OCI-LY7 (cell line): ENCODE results near the gene GTF2IRD1. TPM values are rescaled to one million over a fixed set of nuclear protein-coding genes. Genes with fewer than 3 reads are reported as not detected.
"Not testable (repeated sequence)": the region's sequence is repeated elsewhere in the genome, so short reads cannot be mapped to it uniquely, and the experiment has no call there.

Experiments used
- BruUV-seq: library from RNA; stranded (reverse); fragments of 400-500 nt; replicated peaks from 2 replicates; lab custom pipeline; 2021; lab: Mats Ljungman, UMichigan
- CTCF ChIA-PET: fragments of 300-600 bp; sonication (Branson Sonifier 250); formaldehyde crosslinking; loops from one replicate; lab custom pipeline; 2022; ENCODE audit warnings: antibody characterized with exemption; ENCODE audit not compliant: unreplicated experiment; lab: Charles Lee
- POLR2A ChIA-PET: fragments of 300-600 bp; sonication (Branson Sonifier 250); formaldehyde crosslinking; loops from one replicate; lab custom pipeline; 2022; ENCODE audit warnings: antibody characterized with exemption; lab: Charles Lee
- DNase-seq: peaks from one replicate; pipeline ENCODE4 v3.0.0-alpha.2; 2015; ENCODE audit warnings: low spot score
- H2AFZ ChIP-seq: fragments of 200-600 bp; sonication (generic), shearing (Covaris generic); 2 replicates; pipeline ENCODE4 v1.6.1; 2014; ENCODE audit warnings: mild to moderate bottlenecking, antibody characterized with exemption, low read length, moderate library complexity
- H3K27ac ChIP-seq: fragments of 200-600 bp; sonication (generic); 2 replicates; pipeline ENCODE4 v1.5.1; 2014; ENCODE audit warnings: mixed run types, low read depth, mild to moderate bottlenecking, moderate library complexity, low read length, inconsistent platforms; ENCODE audit not compliant: poor library complexity, severe bottlenecking
- H3K36me3 ChIP-seq: fragments of 200-600 bp; sonication (generic); 2 replicates; pipeline ENCODE4 v1.6.1; 2014; ENCODE audit warnings: mild to moderate bottlenecking, antibody characterized with exemption, low read length, moderate library complexity, mixed read lengths; ENCODE audit not compliant: insufficient read depth
- H3K4me1 ChIP-seq: fragments of 200-600 bp; sonication (generic); 2 replicates; pipeline ENCODE4 v1.5.1; 2014; ENCODE audit warnings: mild to moderate bottlenecking, low read length; ENCODE audit not compliant: insufficient read depth, poor library complexity, severe bottlenecking
- H3K4me2 ChIP-seq: fragments of 200-600 bp; sonication (generic); 2 replicates; pipeline ENCODE4 v1.6.1; 2014; ENCODE audit warnings: mild to moderate bottlenecking, low read length
- H3K4me3 ChIP-seq: fragments of 200-600 bp; sonication (generic); 2 replicates; pipeline ENCODE4 v1.5.1; 2014; ENCODE audit warnings: mild to moderate bottlenecking, low read depth, low read length; ENCODE audit not compliant: poor library complexity, severe bottlenecking
- H3K79me2 ChIP-seq: fragments of 200-600 bp; sonication (generic); 2 replicates; pipeline ENCODE4 v1.6.1; 2016; ENCODE audit warnings: low read depth, mild to moderate bottlenecking, low read length, moderate library complexity, mixed read lengths; ENCODE audit not compliant: insufficient read depth
- H3K9me2 ChIP-seq: fragments of 200-600 bp; sonication (generic); 2 replicates; pipeline ENCODE4 v1.6.1; 2016; ENCODE audit warnings: mild to moderate bottlenecking, low read length, mixed read lengths; ENCODE audit not compliant: insufficient read depth
- H3K9me3 ChIP-seq: fragments of 200-600 bp; sonication (generic); 2 replicates; pipeline ENCODE4 v1.6.1; 2014; ENCODE audit warnings: mild to moderate bottlenecking, mixed run types, low read length, mixed read lengths
- H4K20me1 ChIP-seq: fragments of 200-600 bp; sonication (generic); 2 replicates; pipeline ENCODE4 v1.6.1; 2014; ENCODE audit warnings: mild to moderate bottlenecking, antibody characterized with exemption, low read length, moderate library complexity, mixed read lengths; ENCODE audit not compliant: insufficient read depth
- EZH2phosphoT487 ChIP-seq: fragments of 200-600 bp; sonication (generic); IDR thresholded peaks from 2 replicates; pipeline ENCODE4 v1.6.1; 2018; ENCODE audit warnings: low read depth, borderline replicate concordance, mild to moderate bottlenecking, mixed run types, antibody characterized with exemption, low read length, moderate library complexity, mixed read lengths
- intact Hi-C: fragments of 100-400 bp; cut with micrococcal nuclease; formaldehyde crosslinking; loops from one replicate; pipeline ENCODE4 v1.10.0; 2022; ENCODE audit not compliant: unreplicated experiment
- total RNA-seq, 2 experiments: library from RNA; depleted of rRNA in 1 of 2; stranded (reverse); fragments of >200 nt in 1 of 2; shearing (Covaris generic) in 1 of 2; gene quantifications; 2 replicates each; pipeline ENCODE4 v1.2.3, GENCODE V29; 2014 to 2022
- TF ChIP-seq, protein P1 (sequence below): fragments of 200-600 bp; sonication (generic); conservative IDR thresholded peaks from 2 replicates; pipeline ENCODE4 v1.5.1; 2014; ENCODE audit warnings: mild to moderate bottlenecking, antibody characterized with exemption, low read length, moderate library complexity, mixed read lengths

The GTF2IRD1 gene
- total RNA-seq, 2 experiments from 2014 or later: 4.4 to 34.3 TPM

GRCh38 chr7:74496773-74497172 lies 43.1 kb downstream of the GTF2IRD1 start:
- H3K4me3 ChIP-seq, H3K9me2 ChIP-seq, POLR2A ChIA-PET, H4K20me1 ChIP-seq, DNase-seq, BruUV-seq, H3K9me3 ChIP-seq, CTCF ChIA-PET, H3K27ac ChIP-seq, H3K36me3 ChIP-seq, intact Hi-C loops, H2AFZ ChIP-seq, H3K79me2 ChIP-seq, H3K4me2 ChIP-seq: not testable (repeated sequence)
- H3K4me1 ChIP-seq: peaks cover 13% of the 10 kb centered on the region

DNA sequence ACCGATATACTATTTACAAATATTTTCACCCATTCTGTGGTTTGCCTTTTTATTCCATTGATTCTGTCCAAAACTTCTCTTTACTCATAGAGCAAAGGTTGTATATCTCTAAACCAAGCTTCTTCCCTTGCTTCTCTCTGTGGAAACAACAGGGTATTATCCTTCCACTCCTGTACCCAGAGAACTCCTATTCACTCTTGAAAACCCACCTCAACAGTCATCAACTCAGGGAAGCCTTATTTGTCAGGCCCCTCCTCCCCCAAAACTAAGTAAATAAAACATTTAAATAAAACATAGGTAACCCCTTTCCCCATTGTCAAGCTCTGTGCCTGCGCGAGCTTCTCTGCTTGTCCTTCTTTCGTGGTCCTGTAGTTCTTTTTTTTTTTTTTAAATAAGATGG lies 44.6 kb downstream of the GTF2IRD1 start:
- H2AFZ ChIP-seq: no peak overlapping the region
- POLR2A ChIA-PET: interaction anchor here (0.6 kb wide), 1 partner anchor 161 kb away, joined by 3 read pairs; no protein-coding TSS in a partner anchor
- no peak overlapping the region for H3K4me2 ChIP-seq
- H3K4me1 ChIP-seq: peaks cover 13% of the 10 kb centered on the region
- no peak overlapping the region for H3K4me3 ChIP-seq
- intact Hi-C loops: no loop called here
- no peaks in the 10 kb centered on the region for H3K9me2 ChIP-seq
- no TSS peak for BruUV-seq
- H3K27ac ChIP-seq: no peak overlapping the region
- H3K9me3 ChIP-seq: no peaks in the 10 kb centered on the region
- H4K20me1 ChIP-seq: no peaks in the 10 kb centered on the region
- no peaks in the 10 kb centered on the region for H3K36me3 ChIP-seq
- CTCF ChIA-PET: no interaction called here
- no peak for DNase-seq
- no peak for TF ChIP-seq EZH2phosphoT487
- TF ChIP-seq, protein P1, sequence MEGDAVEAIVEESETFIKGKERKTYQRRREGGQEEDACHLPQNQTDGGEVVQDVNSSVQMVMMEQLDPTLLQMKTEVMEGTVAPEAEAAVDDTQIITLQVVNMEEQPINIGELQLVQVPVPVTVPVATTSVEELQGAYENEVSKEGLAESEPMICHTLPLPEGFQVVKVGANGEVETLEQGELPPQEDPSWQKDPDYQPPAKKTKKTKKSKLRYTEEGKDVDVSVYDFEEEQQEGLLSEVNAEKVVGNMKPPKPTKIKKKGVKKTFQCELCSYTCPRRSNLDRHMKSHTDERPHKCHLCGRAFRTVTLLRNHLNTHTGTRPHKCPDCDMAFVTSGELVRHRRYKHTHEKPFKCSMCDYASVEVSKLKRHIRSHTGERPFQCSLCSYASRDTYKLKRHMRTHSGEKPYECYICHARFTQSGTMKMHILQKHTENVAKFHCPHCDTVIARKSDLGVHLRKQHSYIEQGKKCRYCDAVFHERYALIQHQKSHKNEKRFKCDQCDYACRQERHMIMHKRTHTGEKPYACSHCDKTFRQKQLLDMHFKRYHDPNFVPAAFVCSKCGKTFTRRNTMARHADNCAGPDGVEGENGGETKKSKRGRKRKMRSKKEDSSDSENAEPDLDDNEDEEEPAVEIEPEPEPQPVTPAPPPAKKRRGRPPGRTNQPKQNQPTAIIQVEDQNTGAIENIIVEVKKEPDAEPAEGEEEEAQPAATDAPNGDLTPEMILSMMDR: no peak
- no peaks in the 10 kb centered on the region for H3K79me2 ChIP-seq

GRCh38 chr7:74498996-74499834 lies 45.5 kb downstream of the GTF2IRD1 start:
- no peak for DNase-seq
- CTCF ChIA-PET: no interaction called here

More at GRCh38 chr7:74498996-74499834, 45.5 kb downstream of the GTF2IRD1 start:
- H3K4me3 ChIP-seq: no peak overlapping the region
- H3K27ac ChIP-seq: no peak overlapping the region
- no peaks in the 10 kb centered on the region for H3K9me2 ChIP-seq
- intact Hi-C loops: no loop called here
- no peak overlapping the region for H2AFZ ChIP-seq
- TF ChIP-seq, protein P1: no peak
- TF ChIP-seq EZH2phosphoT487: no peak
- peaks cover 13% of the 10 kb centered on the region for H3K4me1 ChIP-seq
- no peaks in the 10 kb centered on the region for H4K20me1 ChIP-seq
- no peaks in the 10 kb centered on the region for H3K79me2 ChIP-seq
- no peaks in the 10 kb centered on the region for H3K36me3 ChIP-seq
- POLR2A ChIA-PET: no interaction called here
- H3K4me2 ChIP-seq: no peak overlapping the region
- BruUV-seq: no TSS peak
- no peaks in the 10 kb centered on the region for H3K9me3 ChIP-seq
